Loucy (cell line): ENCODE results near the gene ESYT2.

Experiments
- H2AFZ ChIP-seq: fragments of 200-600 bp; sonication (generic); 2 replicates; pipeline ENCODE4 v1.6.0; 2016; ENCODE audit warnings: antibody characterized with exemption, mild to moderate bottlenecking, low read length, moderate library complexity
- H3F3A ChIP-seq: fragments of 200-600 bp; 2 replicates; pipeline ENCODE4 v1.6.0; 2016; ENCODE audit warnings: antibody characterized with exemption, low read depth, mild to moderate bottlenecking
- H3K27me3 ChIP-seq: fragments of 200-600 bp; sonication (generic); 2 replicates; pipeline ENCODE4 v1.6.1; 2014; ENCODE audit warnings: low read length, mild to moderate bottlenecking; ENCODE audit not compliant: insufficient read depth, poor library complexity, severe bottlenecking
- H3K36me3 ChIP-seq: fragments of 200-600 bp; sonication (generic); 2 replicates; pipeline ENCODE4 v1.6.1; 2016; ENCODE audit warnings: low read length; ENCODE audit not compliant: insufficient read depth
- H3K4me1 ChIP-seq: fragments of 200-600 bp; sonication (generic); 2 replicates; pipeline ENCODE4 v1.5.1; 2014; ENCODE audit warnings: low read length, mild to moderate bottlenecking; ENCODE audit not compliant: insufficient read depth, poor library complexity, severe bottlenecking
- H3K4me2 ChIP-seq: fragments of 200-600 bp; sonication (generic); 2 replicates; pipeline ENCODE4 v1.6.0; 2014; ENCODE audit warnings: antibody characterized with exemption, low read length, low read depth, mild to moderate bottlenecking; ENCODE audit not compliant: poor library complexity, severe bottlenecking
- H3K4me3 ChIP-seq: fragments of 200-600 bp; sonication (generic); 2 replicates; pipeline ENCODE4 v1.5.1; 2014; ENCODE audit warnings: low read length, mild to moderate bottlenecking, mixed read lengths; ENCODE audit not compliant: poor library complexity, severe bottlenecking
- H3K79me2 ChIP-seq: fragments of 200-600 bp; sonication (generic); 2 replicates; pipeline ENCODE4 v1.6.1; 2014; ENCODE audit warnings: low read length; ENCODE audit not compliant: insufficient read depth
- H3K9ac ChIP-seq: fragments of 200-600 bp; sonication (generic); 2 replicates; pipeline ENCODE4 v1.6.0; 2014; ENCODE audit warnings: mild to moderate bottlenecking, low read depth, low read length, moderate library complexity; ENCODE audit not compliant: poor library complexity, severe bottlenecking
- H3K9me2 ChIP-seq: fragments of 200-600 bp; sonication (generic); replicated peaks from 2 replicates; pipeline ENCODE4 v1.6.1; 2016; ENCODE audit warnings: low read depth, low read length, mixed read lengths
- H3K9me3 ChIP-seq: fragments of 200-600 bp; sonication (generic); 2 replicates; pipeline ENCODE4 v1.6.1; 2014; ENCODE audit warnings: mild to moderate bottlenecking, antibody characterized with exemption, low read length, low read depth; ENCODE audit not compliant: insufficient read depth
- H4K20me1 ChIP-seq: fragments of 200-600 bp; sonication (generic); 2 replicates; pipeline ENCODE4 v1.6.0; 2014; ENCODE audit warnings: antibody characterized with exemption, low read length, mild to moderate bottlenecking; ENCODE audit not compliant: insufficient read depth, poor library complexity, severe bottlenecking
- EZH2phosphoT487 ChIP-seq: fragments of 200-600 bp; IDR thresholded peaks from 2 replicates; pipeline ENCODE4 v1.6.1; 2018; ENCODE audit warnings: antibody characterized with exemption, mild to moderate bottlenecking, moderate library complexity, borderline replicate concordance
- TF ChIP-seq, protein P1 (sequence below): fragments of 200-600 bp; sonication (generic); conservative IDR thresholded peaks from 2 replicates; pipeline ENCODE4 v1.5.1; 2014; ENCODE audit warnings: mild to moderate bottlenecking, antibody characterized with exemption, low read length

Gene ESYT2

GRCh38 chr7:158814637-158815036, 14.7 kb downstream of the ESYT2 start:
- Histone ChIP-seq H3K4me1 (peaks cover 96% of the 10 kb centered on the region), H3F3A (peaks cover 12% of the 10 kb centered on the region; the same call in 1 of the 2 replicates), H3K9me3 (no peaks in the 10 kb centered on the region), H3K36me3 (peaks cover 4% of the 10 kb centered on the region; the same call in 1 of the 2 replicates), H3K4me3 (peak overlapping the region; percentile 73), H2AFZ (no peak overlapping the region), H3K9me2 (no peaks in the 10 kb centered on the region), H3K79me2 (peaks cover 98% of the 10 kb centered on the region), H3K27me3 (no peaks in the 10 kb centered on the region), H3K9ac (peak overlapping the region; percentile 63), H4K20me1 (peaks cover 57% of the 10 kb centered on the region), H3K4me2 (peak overlapping the region; percentile 83)
- TF ChIP-seq, protein P1, sequence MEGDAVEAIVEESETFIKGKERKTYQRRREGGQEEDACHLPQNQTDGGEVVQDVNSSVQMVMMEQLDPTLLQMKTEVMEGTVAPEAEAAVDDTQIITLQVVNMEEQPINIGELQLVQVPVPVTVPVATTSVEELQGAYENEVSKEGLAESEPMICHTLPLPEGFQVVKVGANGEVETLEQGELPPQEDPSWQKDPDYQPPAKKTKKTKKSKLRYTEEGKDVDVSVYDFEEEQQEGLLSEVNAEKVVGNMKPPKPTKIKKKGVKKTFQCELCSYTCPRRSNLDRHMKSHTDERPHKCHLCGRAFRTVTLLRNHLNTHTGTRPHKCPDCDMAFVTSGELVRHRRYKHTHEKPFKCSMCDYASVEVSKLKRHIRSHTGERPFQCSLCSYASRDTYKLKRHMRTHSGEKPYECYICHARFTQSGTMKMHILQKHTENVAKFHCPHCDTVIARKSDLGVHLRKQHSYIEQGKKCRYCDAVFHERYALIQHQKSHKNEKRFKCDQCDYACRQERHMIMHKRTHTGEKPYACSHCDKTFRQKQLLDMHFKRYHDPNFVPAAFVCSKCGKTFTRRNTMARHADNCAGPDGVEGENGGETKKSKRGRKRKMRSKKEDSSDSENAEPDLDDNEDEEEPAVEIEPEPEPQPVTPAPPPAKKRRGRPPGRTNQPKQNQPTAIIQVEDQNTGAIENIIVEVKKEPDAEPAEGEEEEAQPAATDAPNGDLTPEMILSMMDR, result no peak
- no peak for TF ChIP-seq EZH2phosphoT487

DNA sequence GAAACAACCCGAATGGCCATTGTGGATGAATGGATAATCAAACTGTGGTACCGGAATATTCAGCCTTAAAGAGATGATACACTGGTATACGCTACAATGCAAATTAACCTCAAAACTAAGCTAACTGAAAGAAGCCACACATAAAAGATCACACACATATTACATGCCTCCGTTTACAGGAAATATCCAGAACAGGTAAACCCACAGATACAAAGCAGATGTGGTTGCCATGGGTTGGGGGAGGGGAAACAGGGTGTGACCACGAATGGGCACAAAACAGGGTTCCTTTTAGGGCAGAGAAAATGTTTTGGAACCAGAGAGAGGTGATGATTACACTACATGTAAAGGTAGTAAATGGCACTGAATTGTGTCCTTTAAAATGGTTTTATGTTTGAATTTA, 16.6 kb downstream of the ESYT2 start:
- peaks cover 12% of the 10 kb centered on the region; the same call in 1 of the 2 replicates for H3F3A ChIP-seq
- TF ChIP-seq EZH2phosphoT487, result no peak
- TF ChIP-seq, protein P1, result no peak
- peak overlapping the region; percentile 51 for H3K4me3 ChIP-seq
- peaks cover 12% of the 10 kb centered on the region; the same call in 1 of the 2 replicates for H3K36me3 ChIP-seq
- H3K9ac ChIP-seq, result peak overlapping the region; percentile 59
- no peaks in the 10 kb centered on the region for H3K27me3 ChIP-seq
- H3K9me3 ChIP-seq, result no peaks in the 10 kb centered on the region
- H3K79me2 ChIP-seq, result peaks cover 98% of the 10 kb centered on the region
- H3K4me1 ChIP-seq, result peaks cover 88% of the 10 kb centered on the region
- peaks cover 66% of the 10 kb centered on the region for H4K20me1 ChIP-seq
- no peak overlapping the region for H2AFZ ChIP-seq
- H3K9me2 ChIP-seq, result no peaks in the 10 kb centered on the region
- peak overlapping the region; percentile 86 for H3K4me2 ChIP-seq

GRCh38 chr7:158811894-158812293, 17.4 kb downstream of the ESYT2 start:
- Histone ChIP-seq H3K36me3 (peaks cover 16% of the 10 kb centered on the region; the same call in 1 of the 2 replicates), H3K79me2 (peaks cover 98% of the 10 kb centered on the region), H3K9ac (peak overlapping the region; percentile 59), H3K9me2 (no peaks in the 10 kb centered on the region), H3K4me2 (peak overlapping the region; percentile 86), H3K27me3 (no peaks in the 10 kb centered on the region), H3K4me1 (peaks cover 86% of the 10 kb centered on the region), H2AFZ (no peak overlapping the region), H3K4me3 (peak overlapping the region; percentile 51), H3F3A (peaks cover 12% of the 10 kb centered on the region; the same call in 1 of the 2 replicates), H4K20me1 (peaks cover 67% of the 10 kb centered on the region), H3K9me3 (no peaks in the 10 kb centered on the region)
- TF ChIP-seq, protein P1, result no peak
- no peak for TF ChIP-seq EZH2phosphoT487
